GM19395 (cell line): ENCODE measurements around the gene PEX7.
"Not testable (repeated sequence)": the region's sequence is repeated elsewhere in the genome, so short reads cannot be mapped to it uniquely, and the experiment has no call there.

Experiments used
- ATAC-seq: cut with Tn5 transposase; IDR thresholded peaks from one replicate; pipeline ENCODE4 v1.9.1; 2021; ENCODE audit warnings: mild to moderate bottlenecking, moderate library complexity; ENCODE audit not compliant: unreplicated experiment

PEX7 gene

DNA sequence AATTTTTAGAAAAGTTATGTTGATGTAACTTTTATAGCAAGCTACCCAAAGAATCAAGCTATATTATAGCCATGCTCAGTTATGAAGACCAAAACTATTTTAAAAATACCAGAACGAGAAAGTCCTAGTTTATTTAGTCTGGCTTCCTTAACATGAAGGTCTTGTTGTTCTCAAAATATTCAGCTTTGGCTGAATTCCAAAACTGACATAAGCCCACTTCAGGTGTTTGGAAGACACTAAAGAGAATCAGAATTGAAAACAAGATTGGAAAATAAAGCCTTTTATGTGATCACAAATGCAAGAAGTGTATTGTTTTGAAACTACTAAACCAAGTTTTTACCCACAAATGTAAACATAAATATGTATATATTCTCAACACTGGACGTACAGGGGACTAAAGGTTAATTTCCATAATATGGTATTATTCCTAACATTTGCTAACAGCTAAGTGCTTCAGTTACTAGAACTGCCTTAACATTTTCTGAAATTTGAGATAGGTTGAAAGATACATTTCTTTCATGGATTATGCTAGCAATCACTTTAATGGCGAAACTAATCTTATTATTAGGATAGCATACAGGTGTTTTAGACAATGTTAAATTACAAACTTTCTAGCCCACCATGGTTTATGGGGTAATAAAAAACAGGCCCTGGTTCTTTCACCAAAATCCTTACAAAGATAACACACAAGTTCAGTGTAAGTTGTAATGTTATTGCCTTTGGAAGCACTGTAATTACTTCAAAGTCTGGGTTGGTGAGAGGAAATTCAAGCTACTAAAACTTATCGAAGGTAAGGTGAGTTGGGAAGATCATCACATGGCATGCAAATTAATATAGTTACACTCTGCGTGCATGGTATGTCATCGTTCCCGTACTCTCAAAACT lies 31.7 kb upstream of the PEX7 start:
- no peak for ATAC-seq

DNA sequence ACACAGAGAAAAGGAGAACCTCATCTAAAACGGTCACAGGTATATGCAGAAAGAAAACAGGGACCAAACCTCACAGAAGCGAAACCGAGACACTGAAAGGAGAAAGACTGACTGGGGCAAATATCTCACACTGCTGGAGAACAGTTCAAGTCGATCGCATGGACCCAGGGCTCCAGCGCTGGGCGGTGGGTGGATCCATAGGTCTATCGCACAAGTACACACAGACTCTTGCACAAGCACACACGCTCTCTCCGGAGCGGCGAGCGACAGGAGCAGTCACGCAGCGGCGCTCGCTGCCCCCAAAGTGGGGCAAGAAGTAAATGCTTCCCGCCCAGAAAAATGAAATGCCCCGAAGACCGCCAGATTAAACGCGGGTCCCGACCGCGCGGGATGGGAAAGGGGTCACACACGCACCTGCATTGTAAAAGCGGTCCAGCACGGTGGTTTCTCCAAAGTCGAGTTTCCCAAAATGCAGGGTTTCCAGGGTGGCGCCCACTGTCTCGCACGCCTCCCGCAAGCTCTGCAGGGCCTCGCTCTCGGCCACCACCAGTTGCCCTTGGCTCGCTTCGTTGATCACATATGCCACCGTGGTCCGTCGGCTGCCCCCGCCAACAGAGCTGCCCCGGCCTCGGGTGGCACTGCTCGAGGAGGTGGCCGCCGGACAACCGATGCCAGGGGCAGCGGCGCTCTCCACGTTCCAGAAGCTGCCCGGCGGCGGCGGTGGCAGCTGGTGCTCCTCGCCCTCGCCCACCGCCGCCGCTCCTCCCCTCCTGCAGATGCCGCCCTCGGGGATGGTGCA lies 30.9 kb upstream of the PEX7 start:
- ATAC-seq = peak; percentile 40

DNA sequence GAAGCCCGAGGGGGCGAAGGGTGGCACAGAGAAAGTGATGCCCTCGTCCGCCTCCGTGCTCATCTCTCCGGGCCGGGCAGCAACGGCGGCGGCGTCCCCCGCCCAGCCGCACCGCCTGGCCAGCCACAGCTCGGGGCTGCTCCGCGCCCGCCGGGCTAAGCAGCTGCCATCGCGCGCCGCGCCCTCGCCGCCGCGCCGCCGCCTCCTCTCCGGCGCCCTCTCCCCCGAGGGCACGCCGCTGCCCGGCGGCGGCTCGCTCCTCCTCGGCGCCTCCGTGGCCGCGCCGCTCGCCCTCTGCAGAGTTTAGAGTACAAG lies 30.3 kb upstream of the PEX7 start:
- no peak for ATAC-seq

DNA sequence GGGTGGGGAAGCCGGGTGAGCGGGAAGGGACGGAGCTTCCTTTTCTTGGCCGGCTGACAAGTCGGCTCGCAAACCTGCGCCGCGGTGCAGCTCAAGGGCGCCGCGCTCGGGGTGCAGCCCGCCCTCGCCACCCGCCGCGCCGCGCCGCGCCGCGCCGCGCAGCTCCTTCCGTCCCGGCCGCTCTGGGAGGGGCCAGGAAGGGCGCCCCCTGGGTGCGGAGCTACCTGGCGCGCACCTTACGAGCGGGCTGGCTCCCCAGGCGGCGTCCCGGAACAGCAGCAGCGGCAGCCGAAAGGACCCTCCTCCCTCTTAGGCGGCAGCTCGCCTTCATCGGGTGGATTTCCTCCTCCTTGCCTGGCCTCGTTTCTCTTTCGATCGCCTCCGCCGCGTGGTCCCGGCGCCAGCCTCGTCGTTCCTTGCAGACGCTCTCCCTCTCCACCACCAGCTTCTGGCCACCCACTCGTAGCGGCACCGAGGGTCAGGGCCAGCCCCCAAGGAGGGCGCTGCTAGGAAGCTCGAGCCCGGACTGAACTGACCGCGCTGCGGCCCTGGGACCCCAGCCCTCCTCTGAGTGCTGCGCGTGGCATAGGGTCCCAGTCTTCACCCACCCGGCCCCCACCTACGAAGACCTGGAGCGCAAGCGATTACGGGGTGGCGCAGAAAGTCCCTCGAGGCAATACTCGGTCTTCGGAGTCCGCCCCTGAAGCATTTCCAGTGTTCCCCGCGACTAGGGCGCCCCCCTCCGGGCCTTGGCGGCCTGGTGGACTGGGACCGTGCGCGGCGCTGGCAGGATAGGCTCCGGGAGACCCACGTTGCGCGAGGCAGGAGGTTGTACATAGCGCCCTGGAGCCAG lies 29.8 kb upstream of the PEX7 start, which contains the start of gene MAP3K5:
Gene MAP3K5, minus strand, starts transcription at position 68 of the 853 bp plus-strand sequence. CDS start 320 bp downstream, outside the sequence.
- peak; percentile 68 for ATAC-seq

DNA sequence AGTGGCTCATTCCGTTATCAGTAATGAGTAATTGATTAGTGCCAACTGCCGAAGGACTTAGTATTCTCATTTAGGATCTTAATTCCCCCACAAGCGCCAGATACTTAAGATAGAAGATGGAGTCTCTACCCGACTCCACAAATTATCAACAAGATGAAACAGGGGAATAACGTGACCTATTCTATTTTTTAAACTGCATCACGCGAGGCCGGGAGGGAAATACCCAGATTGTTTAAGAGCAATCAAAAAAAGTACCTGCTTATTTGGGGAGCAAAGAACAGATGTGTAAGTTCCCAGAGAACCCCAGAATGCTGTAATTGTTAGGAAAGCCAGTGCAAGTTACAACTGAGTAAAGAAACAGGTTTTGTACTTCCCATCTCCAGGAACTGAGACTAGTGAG lies 29.0 kb upstream of the PEX7 start:
- no peak for ATAC-seq

DNA sequence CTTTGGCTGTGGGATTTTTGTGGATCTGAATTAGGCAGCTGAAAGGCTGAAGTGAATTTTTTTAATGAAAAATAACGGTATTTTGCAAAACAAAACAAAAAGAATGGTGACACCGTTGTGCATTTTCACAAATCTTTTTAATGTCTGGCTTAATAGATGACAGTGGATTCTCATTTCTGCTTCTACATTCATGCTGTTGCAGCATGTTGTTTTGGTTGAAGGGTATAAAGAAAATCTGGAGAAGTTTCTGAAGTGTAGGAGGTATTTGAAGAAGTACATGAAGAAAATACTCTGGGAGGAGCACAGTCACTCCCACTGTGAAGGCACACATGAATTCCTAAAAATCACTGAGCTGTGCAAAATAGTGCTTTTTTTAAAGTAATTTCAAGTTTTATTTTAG lies 27.0 kb upstream of the PEX7 start:
- no peak for ATAC-seq

DNA sequence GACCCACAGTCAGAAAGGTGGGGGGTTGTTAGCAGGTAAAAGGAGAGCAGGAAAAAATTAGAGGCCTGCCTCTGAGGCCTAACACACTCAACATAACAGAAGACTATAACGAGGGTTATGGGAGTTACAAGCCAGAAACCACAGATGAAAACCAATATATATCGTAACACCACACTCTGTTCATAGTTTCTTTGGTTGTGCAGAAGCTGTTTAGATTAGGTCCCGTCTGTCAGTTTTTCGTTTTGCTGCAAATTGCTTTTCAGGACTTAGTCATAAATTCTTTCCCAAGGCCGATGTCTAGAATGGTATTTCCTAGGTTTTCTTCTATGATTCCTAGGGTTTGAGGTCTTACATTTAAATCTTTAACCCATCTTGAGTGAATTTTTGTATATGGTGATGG lies 26.4 kb upstream of the PEX7 start:
- no peak for ATAC-seq

DNA sequence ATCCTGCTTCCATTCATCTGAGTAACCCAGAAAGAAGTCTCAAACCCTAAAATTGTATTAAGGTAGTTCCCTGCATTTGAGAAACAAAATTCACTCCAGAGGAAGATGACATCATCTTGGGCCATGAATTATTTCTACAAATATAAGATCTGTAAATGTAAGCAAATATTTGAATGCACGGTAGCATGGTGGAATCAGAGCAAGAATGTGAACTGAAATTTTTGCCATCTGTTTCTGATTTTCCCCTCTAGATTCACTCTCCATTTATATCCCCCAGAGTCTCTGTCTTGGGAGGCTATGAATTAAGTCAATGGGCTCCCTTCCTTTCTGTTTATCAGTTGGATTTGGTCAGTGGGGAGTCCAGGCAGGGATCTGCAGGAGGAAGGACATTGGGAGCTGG lies 24.3 kb upstream of the PEX7 start:
- ATAC-seq = no peak

DNA sequence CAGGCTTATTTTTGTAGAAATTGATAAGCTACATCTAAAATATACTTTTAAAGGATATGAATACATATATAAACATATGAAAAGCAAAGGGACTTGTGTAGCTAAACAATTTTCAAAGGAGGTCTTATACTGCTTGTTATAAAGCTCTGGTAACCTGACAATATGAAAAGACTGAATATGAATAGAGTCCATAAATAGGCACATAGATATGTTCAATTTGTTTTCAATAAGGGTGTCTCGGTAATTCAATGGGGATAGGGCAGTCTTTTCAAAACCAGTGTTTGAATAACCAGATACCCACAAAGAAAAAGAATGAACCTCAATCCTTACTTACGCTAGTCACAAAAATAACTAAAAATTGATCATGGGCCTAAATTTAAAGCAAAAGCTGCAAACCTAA lies 20.8 kb upstream of the PEX7 start:
- no peak for ATAC-seq

DNA sequence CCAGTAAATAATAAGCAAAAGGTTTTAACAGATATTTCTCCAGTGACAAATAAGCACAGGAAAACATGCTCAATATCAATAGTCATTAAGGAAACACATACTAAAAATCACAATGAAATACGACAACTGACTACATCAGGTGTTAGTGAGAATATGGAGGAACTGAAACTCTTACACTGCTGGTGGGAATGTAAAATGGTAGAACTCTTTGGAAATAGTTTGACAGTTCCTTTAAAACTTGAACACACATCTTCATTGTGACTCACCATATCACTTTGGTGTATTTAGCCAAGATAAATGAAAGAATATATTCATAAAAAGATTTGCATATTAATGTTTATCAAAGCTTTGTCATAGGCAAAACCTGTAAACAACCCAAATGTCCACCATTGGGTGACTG lies 18.8 kb upstream of the PEX7 start:
- ATAC-seq = no peak

DNA sequence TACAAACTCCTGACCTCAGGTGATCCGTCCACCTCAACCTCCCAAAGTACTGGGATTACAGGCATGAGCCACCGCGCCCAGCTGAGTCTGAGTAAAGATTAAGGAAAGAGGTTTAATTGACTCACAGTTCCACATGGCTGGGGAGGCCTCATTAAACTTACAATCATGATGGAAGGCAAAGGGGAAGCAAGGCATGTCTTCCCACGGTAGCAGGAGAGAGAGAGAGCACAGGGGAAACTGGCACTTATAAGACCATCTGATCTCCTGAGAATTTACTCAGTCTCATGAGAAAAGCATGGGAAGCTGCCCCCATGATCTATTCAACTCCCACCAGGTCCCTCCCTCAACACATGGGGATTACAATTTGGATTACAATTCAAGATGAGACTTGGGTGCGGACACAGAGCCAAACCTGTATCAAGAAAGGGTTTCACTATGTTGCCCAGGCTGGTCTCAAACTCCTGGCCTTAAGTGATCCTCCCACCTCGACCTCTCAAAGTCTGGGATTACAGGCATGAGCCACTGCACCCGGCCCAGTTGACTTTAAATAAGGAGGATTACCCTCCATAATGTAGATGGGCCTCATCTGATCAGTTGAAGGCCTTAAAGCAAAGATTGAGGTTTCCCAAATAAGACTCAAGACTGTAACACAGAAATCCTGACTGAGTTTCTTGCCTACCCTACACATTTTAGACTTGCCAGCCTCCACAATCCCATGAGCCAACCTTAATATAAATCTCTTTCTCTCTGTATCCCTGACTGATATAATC lies 13.1 kb upstream of the PEX7 start:
- ATAC-seq = no peak

DNA sequence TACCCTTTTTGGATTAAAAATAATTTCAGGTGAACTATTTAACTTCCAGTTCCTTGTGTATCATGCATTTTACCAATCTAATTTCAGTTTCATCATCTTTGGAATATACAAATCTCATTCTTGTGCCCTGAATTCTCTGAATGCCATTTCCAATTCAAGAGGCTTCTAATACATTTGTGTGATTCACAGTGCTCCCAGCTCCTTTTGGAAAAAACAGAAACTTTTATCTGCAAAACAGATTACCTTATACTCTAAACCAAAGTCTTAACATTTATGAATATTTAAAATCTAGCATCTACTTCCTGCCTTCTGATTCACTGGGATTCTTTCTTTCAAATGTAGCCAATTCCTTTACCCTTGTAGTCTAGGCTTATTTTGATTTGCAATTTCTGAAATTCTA lies 11.1 kb upstream of the PEX7 start:
- ATAC-seq = no peak

DNA sequence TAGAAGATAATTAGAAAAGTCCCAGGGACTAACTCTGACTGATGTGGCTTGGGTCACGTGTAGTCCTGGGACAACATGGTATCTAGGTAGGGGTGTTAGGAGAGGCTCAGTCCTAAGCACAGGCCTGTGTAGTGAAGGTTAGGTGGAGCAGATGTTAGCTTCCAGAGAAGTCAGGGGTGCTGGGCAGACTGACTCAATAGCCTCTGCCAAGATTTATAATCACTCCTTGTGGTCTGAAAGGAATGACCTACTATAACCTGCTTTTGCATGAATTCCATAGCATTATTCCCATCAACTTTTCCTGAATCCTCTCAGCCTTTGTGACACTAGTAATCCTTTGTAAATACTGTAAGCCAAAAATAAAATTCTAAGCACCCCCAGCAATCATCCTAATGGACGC lies 10.2 kb upstream of the PEX7 start:
- no peak for ATAC-seq

DNA sequence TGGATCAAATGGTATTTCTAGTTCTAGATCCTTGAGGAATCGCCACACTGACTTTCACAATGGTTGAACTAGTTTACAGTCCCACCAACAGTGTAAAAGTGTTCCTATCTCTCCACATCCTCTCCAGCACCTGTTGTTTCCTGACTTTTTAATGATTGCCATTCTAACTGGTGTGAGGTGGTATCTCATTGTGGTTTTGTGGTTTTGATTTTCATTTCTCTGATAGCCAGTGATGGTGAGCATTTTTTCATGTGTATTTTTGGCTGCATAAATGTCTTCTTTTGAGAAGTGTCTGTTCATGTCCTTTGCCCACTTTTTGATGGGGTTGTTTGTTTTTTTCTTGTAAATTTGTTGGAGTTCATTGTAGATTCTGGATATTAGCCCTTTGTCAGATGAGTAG lies 6.8 kb upstream of the PEX7 start:
- ATAC-seq = not testable (repeated sequence)

DNA sequence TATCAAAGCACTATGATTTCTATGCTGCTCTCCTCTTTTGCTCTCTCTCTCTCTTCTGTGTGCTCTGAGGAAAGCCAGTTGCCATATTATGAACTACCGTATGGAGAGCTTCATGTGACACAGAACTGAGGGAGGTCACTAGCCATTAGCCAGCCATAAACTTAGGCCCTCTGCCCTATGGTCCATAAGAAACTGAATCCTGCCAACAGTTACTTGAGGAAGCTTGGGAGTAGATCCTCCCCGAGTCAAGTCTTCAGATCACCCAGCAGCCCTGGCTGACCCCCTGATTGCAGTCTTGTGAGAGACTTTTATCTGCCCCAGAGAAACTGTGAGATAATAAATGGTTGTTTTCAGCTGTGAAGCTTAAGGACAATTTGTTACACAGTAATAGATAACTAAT lies 5.7 kb upstream of the PEX7 start:
- no peak for ATAC-seq

DNA sequence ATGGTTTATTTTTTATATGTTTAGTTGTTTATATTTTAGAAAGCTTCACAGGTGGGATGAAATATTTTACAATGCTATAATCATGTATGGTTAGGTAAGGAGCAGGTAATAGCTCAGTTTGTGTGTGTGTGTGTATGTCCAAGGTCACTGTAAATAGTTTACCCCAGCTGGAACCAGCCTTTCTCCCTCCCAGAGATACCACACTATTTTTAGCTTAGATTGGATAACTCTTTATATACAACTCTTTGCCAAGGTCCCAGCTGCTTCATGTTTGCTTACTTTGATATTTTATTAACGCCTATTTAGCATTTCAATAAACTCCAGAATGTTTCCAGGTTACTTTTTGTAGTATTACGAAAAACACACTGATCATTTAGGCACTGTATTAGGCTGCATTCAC lies 1.8 kb upstream of the PEX7 start:
- ATAC-seq = no peak

DNA sequence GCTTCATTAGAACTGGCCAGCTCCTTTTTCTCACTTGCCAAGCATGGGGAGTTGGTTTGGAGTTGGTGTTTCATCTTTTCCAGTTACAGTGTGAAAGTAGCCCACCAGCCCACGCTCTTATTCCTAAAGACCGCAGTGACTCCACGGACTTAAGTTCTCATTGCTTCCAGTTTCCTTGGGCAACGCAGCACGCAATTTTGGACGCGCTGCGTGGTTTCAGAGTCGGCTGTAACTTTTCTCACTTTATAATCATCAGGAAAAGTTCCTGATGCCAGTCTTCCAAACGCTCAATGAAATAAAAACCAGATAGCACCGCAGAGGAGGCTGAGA lies 381 bp upstream of the PEX7 start:
- ATAC-seq = peak; percentile 13

DNA sequence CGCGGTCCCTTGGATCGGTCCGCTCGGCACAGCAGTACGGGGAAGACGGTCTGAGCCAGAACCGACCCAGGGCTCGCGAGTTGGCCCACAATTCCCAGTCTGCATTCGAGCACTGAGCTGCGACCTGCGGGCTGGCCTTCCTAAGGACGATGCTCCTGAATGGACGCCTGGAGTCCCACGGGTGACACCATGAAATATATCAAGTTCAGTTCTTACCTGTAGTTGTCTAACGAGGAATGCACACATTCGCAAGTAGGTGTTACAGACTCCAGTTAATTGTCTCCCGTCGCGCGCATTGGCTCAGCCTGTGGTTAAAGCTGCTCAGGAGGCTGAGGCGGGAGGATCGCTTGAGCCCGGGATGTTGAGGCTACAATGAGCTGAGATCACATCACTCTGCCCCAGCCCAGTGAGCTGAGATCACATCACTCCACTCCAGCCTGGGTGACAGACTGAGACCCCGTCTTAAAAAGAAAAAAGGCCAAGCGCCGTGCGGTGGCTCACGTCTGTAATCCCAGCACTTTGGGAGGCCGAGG lies 802 bp downstream of the PEX7 start:
- no peak for ATAC-seq

DNA sequence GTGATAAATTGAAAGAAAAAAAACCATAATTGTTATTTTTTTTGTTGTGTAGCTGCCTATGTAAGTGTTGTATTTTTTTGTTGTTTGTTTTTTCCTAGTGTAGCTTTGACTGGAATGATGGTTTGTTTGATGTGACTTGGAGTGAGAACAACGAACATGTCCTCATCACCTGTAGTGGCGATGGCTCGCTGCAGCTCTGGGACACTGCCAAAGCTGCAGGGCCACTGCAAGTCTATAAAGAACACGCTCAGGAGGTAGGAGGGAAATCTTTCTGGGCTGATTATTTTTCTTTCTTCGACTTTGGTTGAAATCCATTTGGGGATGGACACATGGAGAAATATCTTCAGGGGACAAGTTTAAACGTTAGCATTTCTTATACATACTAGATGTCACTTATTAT lies 3.8 kb downstream of the PEX7 start:
- no peak for ATAC-seq

DNA sequence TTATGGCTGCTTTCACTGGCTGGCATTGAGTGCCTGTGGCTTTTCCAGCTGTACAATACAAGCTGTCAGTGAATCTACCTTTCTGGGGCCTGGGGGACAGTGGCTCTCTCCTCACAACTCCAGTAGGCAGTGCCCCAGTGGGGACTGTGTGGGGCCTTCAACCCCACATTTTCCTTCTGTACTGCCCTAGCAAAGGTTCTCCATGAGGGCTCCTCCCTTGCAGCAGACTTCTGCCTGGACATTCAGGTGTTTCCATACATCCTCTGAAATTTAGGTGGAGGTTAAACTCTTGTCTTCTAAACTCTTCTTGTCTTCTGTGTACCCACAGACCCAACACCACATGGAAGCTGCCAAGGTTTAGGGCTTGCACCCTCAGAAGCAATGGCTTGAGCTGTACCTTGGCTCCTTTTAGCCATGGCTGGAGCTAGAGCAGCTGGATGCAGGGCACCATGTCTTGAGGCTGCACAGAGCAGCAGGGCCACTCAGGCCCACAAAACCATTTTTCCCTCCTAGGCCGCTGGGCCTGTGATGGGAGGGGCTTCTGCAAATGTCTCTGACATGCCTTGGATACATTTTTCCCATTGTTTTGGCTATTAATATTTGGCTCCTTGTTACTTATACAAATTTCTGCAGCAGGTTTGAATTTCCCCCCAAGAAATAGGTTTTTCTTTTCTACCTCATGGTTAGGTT lies 9.6 kb downstream of the PEX7 start:
- no peak for ATAC-seq
